ENCODE measurements around the gene PREB.

The PREB gene

DNA sequence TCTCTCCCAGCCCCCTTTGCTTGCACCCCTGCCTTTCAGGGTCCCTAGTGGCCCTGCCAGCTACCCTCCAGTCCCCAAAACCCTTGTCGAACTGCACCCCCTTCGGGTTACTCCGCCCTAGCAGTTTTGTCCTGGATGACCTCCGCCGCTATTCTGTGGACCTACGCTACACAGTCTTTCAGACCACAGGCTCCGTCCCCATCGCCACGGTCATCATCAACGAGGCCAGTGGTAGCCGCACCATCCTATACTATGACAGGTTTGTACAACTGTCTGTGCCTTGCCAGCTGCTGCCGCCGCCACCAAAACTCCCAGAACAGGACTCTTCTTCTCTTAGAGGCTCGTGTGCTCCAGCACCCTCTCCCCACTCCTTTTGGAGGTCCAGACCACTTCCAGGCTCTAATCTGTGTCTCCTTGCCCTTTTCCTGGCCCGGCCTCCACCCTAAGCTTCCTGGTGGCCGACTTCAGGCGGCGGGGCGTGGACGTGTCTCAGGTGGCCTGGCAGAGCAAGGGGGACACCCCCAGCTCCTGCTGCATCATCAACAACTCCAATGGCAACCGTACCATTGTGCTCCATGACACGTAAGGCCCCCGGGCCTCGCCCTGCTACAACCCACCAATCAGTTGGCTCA, 40.0 kb downstream of the PREB start:
- no peak for DNase-seq

DNA sequence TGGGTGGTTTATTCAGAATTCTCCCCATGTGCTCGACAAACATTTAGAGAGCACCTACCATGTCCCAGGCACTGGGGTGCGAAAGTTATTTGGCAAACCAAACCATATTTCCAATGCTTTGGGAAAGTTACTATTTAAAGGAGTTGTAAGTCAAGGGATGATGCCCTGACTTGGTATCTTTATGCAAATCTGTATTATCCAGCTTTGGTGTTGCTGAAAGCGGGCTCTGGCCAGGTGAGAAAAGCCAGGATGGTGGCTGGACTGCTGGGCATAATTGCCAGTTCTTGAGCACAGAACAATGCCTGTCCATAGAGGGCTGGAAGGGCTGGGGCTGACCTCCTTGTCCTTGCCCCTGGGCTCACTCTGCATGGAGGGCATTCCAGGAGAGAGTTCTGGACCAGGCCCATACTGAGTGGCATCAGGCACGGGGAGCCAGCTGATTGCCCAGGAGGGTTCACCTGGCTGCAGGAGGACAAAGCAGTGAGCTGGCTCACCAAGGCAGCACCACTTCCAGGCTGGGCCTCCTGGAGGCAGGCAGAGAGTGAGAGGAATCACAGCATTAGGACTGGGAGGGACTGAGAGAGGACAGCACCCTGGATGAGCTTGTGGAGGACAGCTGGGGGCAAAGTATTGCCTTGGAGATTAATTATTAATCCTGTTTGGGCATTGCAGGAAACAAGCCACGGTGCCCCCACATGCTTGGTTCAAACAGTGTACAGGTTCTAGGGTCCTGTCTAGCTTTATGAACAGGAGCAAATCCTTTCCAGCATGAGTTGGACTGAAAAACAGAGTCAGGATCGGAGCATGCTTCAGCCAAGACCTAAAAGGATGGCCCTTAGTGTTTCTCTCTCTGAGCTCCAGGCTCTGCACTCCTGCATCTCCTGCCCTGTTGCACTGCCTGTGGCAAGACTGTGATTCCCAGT, 40.7 kb downstream of the PREB start:
- peak; percentile 90 for DNase-seq

DNA sequence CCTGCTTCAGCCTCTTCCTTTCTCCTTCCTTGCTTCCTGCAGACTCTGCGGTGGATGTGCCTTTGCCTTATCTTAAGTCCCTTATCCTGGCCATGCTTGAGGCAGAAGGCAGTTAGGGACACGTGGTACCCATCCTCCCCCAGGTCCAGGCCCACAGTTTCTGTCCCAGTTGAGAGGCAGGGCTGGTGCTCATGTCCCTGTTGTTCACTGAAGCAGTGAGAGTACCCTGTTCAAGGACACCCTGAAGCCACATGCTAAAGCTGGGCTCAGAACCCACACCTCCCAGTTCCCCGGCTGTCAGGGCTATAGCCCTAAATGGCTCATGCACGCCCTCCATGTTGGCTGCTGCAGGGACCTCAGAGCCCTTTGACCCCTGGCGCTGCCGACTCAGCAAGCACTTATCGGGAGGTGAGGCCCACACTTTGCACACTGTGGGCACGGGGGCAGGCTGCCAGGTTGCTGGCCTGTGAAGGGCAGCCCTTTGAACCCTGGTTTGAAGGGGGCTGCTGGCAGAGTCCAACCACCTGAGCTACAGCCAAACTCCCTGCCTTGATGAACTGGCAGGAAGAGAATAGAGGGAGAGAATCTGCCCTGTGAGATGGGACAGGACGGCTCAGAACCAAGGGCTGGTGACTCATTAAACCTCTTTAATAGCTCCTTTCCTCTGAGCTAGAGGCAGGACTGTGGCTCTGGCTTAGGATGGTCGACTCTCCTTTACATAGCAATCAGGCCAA, 41.6 kb downstream of the PREB start:
- DNase-seq, result no peak

DNA sequence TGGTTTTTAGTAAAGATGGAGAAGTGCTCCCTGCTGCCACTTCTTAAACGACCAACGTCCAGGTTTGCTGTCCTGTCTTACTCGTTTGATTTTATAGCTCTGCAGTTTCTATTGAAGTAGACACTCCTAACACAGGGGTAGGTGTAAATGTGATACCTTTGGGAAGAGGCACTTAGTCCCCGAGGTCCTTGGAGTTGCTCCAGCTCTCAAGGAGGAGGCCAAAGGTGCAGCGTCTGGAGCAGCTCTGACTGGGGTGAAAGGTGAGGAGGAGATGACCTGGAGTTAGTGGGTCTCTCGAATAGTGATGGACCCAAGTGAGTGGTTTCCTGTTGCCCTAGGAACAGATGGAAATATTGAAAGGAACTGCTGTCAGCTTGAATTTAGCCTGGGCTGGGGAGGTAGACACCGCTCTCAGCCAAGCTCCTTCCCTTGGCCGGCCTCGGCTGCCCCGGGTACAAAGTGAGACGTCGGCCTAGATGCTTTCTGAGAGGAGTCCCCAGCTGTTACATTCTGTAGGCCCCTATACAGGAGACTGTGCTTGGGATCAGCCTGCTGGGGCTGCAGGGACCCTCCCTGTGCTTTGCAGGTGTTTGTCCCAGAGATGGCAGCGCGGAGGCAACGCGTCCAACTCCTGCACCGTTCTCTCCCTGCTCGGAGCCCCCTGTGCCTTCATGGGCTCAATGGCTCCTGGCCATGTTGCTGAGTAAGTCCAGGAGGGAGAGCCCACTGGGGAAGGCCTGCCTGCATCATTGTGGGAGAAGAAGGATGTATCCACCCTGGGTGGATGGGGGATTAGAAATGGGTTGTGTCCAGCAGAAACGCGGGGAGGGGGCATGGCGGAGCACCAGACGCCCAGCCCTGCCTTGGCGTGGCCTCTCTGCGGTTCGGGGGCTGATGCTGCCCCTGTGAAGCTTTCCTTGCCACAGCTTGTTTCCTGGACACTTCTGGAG, 42.4 kb downstream of the PREB start:
- DNase-seq, result no peak

DNA sequence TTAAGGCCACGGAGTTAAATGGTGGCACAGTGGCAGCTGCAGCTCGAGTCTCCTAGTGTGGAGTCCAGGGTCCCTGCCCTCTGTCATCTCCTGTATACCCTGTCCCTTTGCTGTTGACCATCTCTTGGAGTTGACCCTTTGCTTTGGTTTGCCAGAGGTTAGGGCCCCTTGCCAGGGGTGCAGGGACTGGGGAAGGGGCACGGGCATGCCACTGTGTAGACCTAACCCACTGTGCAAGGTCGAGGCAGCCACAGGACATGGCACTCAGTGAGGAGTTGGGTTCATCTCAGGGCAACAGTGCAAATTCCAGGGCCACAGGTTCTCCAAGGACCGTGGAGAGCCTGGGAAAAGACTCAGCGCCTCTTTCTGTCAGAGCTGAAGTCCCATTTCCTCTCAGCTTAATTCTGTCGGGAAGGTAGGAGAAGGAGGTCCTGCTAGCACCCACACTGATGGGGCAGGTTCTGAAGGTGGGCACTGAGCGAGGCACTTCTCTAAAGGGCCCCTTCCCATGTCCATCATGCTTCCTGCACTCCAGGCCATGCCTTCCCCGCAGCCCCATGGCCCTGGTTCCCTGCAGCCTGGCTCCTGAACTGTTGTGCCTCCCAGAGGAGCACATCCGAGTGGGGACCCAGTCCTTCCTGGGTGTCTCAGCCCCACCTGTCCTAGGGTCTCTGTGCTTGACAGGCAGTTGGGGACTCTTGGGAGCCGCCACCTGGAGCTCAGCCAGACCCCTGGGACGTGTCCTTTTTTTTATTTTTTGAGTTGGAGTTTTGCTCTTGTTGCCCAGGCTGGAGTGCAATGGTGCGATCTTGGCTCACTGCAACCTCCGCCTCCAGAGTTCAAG, 45.1 kb downstream of the PREB start:
- no peak for DNase-seq

DNA sequence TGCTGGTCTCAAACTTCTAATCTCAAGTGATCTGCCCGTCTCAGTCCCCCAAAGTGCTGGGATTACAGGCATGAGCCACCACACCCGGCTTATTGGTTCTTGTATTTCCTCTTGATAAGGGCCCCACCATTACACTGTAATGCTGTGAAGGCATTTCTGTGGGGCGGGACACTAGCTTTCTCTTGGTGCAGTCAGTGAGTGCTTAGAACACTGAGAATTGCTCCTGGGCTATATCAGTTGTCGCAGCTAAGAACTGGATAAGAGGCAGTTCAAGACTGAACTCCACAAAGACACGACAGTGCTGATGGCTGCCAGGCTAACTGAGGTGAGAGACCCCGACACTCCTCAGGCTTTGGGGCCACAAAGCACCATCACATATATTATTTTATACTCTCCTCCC, 45.8 kb downstream of the PREB start:
- no peak for DNase-seq

GRCh38 chr2:27087823-27088410, 46.5 kb downstream of the PREB start:
- no peak for DNase-seq

DNA sequence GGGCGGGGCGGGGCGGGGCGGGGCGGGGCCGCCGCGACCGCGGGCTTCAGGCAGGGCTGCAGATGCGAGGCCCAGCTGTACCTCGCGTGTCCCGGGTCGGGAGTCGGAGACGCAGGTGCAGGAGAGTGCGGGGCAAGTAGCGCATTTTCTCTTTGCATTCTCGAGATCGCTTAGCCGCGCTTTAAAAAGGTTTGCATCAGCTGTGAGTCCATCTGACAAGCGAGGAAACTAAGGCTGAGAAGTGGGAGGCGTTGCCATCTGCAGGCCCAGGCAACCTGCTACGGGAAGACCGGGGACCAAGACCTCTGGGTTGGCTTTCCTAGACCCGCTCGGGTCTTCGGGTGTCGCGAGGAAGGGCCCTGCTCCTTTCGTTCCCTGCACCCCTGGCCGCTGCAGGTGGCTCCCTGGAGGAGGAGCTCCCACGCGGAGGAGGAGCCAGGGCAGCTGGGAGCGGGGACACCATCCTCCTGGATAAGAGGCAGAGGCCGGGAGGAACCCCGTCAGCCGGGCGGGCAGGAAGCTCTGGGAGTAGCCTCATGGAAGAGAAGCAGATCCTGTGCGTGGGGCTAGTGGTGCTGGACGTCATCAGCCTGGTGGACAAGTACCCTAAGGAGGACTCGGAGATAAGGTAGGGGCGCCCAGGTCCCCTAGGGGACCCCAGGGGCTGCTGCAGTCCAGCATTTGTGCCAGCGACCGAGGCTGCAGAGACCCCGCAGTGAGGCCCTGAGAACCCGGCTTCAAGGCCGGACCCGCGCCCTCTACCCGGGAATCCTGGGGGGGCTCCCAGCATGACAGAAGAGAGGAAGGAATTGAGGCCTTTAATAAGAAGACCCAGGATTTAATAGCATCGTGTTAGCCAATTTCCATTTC, 47.5 kb downstream of the PREB start, which contains the start of gene KHK:
KHK (plus strand) TSS at position 49 of the 870 bp plus-strand sequence; CDS start at position 537, 488 bp downstream.
- peak; percentile 76 for DNase-seq

DNA sequence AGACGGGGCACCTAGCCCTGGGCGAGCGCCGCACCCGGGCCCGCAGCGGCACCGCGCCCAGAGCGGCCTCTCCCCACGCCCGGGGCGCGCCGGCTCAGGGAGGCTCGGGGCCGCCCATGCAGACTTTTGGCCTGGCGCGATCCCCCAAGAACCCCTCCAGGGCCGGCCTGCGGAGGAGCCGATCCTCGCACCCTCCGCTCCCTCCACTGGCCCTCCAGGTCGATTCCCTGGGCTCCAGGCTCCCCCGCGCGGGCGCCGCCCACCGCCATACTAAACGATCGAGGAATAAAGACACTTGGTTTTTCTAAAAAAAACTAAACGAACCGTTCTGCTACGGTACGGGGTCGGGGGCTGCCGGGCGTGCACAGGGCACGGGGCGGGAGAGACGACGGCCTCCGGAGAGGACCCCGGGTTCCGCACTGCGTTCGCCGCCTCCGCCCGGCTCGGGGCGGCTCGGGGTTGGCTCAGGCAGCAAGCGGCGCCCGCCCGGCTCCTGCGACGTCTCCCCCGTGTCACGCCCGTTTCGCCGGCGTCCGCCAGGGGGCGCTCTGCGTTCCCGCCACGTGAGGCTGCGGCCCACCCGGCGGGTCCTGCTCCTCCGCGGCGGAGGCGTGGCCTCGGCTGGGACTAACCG, 48.2 kb downstream of the PREB start:
- peak; percentile 95 for DNase-seq

GRCh38 chr2:27085673-27086089, 48.8 kb downstream of the PREB start:
- DNase-seq, result peak; percentile 59

DNA sequence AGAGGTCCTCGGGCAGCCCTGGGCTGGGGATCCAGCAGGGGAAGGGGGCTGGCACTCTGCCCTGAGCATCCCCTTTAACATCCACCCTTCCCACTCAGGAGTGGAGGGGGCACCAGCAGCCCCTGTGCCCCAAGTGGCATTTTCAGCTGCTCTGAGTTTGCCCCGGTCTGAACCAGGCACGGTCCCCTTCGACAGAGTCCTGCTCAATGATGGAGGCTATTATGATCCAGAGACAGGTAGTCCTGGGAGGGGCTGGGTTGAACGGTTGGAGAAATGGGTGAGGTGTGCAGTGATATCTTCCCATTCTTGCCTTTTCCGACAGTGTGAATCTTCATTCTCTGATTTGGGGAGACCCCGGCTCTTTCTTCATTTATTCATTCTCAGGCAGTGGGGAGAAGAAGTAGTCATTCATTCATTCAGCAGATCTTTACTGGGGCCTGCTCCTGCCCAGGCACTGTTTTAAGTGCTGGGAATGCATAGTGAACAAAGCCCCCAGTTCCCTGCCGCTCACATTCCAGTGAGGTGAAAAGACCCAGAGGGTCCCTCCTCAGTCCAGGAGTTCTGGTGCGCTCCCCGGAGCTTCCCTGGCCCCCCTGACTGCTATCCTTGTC, 49.3 kb downstream of the PREB start:
- no peak for DNase-seq

DNA sequence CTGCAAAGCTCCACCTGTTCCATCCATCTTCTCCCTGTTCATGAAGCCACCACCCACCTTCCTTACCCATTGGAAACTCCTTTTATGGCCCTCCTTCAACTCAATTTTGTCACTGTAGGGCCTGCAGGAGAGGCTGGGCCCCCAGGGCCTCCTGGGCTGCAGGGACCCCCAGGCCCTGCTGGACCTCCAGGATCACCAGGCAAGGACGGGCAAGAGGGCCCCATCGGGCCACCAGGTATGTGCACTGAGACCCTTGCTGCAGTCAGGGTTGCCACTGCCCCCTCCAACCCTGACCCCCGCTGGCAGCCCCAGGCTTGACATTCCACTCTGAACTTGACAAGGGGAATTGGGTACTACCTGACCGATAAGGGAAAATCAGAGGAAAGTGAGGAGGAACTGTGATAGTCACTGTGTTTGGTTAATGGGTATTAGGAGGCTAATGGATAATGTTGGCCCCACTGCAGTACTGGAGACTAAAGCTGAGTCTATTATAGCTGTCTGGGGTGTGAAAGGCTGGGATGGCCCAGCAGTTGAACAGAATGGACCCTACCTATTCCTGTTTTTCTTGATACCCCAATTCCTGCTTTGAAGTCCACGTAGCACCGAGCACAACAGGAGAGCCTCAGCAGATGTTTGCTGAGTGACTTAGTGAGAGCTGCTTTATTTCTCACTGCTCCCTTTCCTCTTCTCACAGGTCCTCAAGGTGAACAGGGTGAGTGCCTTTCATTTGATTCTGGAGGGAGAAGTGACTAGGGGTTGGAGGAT, 50.0 kb downstream of the PREB start:
- no peak for DNase-seq

DNA sequence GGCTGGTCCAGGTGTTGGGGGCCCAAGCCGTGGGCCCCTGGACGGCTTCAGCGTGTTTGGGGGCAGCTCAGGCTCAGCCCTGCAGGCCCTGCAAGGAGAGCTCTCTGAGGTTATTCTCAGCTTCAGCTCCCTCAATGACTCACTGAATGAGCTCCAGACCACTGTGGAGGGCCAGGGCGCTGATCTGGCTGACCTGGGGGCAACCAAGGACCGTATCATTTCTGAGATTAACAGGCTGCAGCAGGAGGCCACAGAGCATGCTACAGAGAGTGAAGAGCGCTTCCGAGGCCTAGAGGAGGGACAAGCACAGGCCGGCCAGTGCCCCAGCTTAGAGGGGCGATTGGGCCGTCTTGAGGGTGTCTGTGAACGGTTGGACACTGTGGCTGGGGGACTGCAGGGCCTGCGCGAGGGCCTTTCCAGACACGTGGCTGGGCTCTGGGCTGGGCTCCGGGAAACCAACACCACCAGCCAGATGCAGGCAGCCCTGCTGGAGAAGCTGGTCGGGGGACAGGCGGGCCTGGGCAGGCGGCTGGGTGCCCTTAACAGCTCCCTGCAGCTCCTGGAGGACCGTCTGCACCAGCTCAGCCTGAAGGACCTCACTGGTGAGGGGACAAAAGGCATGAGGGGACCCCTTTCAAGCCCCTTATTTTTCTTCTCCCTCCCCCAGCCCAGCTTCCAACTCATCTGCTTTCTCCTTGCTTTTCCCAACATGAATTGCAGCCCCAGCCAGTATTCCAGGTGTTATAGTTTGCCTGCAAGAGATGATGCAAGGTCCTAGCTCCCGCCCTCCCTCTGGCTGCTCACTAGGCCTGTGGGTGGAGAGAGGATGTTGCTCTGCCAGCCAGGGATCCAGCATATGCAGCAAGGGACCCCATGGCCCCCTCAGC, 50.8 kb downstream of the PREB start:
- DNase-seq, result no peak

DNA sequence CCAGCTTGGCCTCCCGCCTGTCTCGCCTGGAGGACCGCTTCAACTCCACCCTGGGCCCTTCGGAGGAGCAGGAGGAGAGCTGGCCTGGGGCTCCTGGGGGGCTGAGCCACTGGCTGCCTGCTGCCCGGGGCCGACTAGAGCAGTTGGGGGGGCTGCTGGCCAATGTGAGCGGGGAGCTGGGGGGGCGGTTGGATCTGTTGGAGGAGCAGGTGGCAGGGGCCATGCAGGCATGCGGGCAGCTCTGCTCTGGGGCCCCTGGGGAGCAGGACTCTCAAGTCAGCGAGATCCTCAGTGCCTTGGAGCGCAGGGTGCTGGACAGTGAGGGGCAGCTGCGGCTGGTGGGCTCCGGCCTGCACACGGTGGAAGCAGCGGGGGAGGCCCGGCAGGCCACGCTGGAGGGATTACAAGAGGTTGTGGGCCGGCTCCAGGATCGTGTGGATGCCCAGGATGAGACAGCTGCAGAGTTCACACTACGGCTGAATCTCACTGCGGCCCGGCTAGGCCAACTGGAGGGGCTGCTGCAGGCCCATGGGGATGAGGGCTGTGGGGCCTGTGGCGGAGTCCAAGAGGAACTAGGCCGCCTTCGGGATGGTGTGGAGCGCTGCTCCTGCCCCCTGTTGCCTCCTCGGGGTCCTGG, 51.5 kb downstream of the PREB start:
- DNase-seq, result no peak

DNA sequence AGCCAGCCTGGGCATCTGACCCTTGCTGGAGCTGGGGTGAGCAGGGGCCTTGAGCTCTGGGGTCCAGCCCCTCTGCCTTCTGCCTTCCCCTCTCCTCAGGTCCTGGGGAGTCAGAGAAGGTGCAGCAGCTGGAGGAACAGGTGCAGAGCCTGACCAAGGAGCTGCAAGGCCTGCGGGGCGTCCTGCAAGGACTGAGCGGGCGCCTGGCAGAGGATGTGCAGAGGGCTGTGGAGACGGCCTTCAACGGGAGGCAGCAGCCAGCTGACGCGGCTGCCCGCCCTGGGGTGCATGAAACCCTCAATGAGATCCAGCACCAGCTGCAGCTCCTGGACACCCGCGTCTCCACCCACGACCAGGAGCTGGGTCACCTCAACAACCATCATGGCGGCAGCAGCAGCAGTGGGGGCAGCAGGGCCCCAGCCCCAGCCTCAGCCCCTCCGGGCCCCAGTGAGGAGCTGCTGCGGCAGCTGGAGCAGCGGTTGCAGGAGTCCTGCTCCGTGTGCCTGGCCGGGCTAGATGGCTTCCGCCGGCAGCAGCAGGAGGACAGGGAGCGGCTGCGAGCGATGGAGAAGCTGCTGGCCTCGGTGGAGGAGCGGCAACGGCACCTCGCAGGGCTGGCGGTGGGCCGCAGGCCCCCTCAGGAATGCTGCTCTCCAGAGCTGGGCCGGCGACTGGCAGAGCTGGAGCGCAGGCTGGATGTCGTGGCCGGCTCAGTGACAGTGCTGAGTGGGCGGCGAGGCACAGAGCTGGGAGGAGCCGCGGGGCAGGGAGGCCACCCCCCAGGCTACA, 52.3 kb downstream of the PREB start:
- DNase-seq, result no peak

All from NCI-H82 (cell line).